NCI-H345 (cell line): ENCODE data around the gene POU6F2.
"Not testable (repeated sequence)": the region's sequence is repeated elsewhere in the genome, so short reads cannot be mapped to it uniquely, and the experiment has no call there.

Experiments
- DNase-seq: peaks from one replicate; lab custom pipeline; 2025; lab: John Stamatoyannopoulos, UW

Gene POU6F2

GRCh38 chr7:39001595-39001994 is 23.9 kb downstream of the POU6F2 start:
- DNase-seq = no peak

DNA sequence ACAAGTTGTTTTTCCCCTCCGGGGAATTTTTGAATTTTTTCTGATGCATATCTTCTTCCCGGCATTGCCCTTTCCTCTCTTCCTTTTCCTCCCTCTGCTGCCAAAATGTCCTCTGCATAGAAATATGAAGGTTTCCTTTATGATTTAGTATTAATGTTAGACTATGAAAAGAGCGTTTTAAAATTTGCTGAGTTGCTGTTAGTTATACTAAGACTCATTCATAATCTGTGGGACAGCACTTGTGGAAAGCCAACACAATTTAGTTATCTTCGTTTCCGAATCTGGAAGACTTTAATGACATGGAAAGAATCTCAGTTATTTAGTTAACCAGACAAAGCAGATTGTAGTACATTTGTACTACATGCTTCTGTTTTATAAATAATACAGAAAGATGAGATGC is 25.0 kb downstream of the POU6F2 start:
- DNase-seq = no peak

DNA sequence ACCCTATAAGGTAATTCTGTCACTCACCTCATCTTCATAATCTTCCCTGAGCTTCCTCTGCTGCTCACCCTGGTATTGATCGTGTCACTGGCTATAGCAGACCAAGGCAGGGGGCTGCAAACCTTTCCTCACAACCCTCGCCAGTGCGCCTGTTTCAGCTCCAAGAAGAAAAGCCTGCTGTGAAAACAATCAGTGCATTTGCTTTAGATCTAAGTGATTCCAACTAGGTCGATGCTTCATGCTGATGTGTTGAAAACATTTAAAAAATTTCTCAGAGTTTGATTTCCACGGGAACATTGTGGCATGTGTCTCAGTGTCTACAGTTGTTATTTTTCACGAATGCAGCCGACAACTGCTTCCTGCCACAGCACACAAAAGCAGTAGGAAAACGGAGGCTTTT is 27.3 kb downstream of the POU6F2 start:
- no peak for DNase-seq

DNA sequence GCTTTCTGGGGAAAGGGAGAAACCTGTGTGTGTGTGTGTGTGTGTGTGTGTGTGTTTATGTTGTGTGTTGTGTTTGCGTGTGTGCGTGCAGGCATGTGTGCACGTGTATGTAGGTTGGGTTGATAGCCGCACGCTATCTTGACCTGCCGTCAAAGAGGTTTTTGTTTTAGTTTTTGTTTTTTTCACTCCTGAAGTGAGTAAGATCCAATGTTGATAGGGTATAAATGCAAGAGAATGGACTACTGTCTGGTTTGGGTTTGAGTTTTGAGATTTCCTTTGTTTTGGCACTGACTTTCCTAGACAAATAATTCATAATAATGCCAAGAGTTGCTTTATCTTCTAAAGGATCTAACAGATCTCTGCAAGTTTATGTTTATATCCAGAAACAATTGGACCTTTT is 27.8 kb downstream of the POU6F2 start:
- DNase-seq = no peak

GRCh38 chr7:39013049-39013939 is 35.6 kb downstream of the POU6F2 start:
- not testable (repeated sequence) for DNase-seq

DNA sequence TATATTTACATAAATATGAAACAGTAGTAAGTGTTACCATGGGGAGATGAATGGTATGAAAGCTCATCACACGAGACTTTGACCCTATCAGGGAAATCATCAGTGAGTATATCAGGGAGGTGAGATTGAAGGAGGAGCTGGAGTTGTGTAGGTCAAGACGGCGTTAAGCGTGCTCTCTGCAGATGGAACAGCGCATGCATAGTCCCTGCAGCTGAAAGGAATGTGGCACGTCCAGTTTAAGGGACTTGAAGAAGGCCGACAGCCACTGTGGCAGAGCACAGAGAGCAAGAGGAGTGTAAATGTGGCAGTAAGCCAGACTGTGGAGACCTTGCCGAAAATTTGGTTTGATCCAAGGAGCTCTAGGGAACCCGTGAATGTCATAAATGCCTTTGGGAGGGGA is 38.9 kb downstream of the POU6F2 start:
- no peak for DNase-seq

- no peak for DNase-seq
These were observed 39.7 kb downstream of the POU6F2 start for GRCh38 chr7:39017369-39017915.

DNA sequence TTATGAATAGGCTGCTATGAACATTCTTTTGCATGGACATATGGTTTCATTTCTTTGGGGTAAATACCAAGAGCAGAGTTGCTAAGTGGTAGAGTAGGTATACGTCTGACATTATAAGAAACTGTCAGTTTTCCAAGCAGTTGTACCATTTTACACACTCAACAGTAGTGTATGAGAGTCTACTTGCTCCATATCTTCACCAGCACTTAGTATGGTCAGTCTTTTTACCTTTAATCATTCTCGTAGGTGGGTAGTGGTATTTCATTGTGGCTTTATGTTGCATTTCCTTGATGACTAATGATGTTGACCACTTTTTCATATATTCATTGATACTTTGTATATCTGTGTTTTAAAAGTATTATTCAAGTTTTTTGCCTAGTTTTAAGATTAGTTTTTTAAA is 45.1 kb downstream of the POU6F2 start:
- no peak for DNase-seq

DNA sequence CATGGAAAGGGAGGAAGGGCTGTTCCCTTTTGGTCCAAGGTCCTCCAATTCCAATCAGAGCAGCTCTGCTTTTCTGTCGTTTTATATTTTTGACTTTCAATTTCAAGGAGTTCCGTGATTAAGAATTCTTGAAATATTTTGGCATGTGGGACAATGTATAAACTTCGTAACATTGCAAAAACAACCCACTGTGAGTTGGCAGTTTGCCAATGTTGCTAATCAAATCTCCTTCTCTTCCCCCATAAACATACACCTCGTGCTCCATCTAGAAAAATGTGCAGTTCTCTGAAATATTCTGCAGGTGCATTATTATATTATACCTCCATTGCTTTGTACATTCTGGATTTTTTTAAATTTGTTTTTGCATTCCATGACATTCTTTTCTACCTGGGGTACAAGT is 49.8 kb downstream of the POU6F2 start:
- DNase-seq = no peak

DNA sequence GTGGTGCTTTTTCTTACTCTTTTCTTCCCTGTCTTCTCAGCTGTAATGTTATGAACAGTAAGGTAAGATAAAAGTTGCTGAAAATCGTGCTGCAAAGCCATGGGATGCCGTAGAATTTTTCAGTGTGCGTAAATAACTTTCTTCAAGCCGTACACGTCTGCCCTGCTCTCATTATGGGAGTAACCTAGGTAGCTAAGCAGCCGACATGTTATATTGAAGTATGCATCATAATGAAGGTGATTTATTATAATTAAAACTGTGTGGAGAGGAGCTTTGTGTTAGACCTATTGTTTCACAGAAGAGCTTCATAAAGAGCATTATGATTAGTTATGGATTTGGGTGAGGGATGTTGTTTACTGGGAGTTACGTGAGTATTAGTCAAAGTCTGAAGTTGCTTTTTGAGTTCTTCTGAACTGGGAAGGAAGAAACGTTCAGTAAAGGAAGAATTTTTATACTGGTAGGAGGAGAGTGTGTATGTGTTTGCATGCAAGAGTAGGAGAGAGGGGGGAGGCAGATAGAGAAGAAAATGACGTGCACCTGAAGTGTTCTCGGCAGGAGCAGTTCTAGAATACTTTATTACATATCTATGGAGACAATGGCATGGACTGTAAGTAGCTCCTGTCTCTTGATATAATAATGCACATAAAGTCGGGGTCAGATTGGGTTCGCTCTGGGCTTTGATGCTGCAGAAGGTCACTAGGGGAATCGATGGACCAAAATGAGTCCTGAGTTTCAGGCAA is 56.3 kb downstream of the POU6F2 start:
- DNase-seq = no peak

- no peak for DNase-seq
These were observed 57.4 kb downstream of the POU6F2 start for GRCh38 chr7:39035156-39035555.

DNA sequence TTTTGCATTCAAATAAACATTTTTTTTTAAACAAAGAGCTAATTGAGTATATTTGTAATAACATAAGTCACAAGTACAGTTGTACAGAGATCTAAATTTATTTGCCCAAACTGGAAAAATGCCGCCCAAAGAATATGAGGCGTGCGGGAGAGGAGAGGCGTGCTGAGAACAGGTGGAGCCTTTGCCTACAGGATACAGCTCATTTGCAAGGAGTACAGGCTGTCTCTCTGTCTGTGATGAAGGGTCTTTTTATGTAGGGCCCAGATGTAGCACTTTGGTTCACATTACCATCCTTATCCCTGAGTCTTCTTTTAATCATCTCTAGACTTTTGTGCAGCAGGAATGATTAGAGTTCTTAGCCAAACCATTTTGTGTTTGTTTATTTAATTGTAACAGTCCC is 58.2 kb downstream of the POU6F2 start:
- no peak for DNase-seq

GRCh38 chr7:39042670-39043069 is 65.0 kb downstream of the POU6F2 start:
- peak; percentile 38 for DNase-seq

- no peak for DNase-seq
These were observed 65.8 kb downstream of the POU6F2 start for GRCh38 chr7:39043531-39043930.

GRCh38 chr7:39044489-39044888 is 66.8 kb downstream of the POU6F2 start:
- DNase-seq = no peak

GRCh38 chr7:39045231-39045630 is 67.5 kb downstream of the POU6F2 start:
- no peak for DNase-seq

DNA sequence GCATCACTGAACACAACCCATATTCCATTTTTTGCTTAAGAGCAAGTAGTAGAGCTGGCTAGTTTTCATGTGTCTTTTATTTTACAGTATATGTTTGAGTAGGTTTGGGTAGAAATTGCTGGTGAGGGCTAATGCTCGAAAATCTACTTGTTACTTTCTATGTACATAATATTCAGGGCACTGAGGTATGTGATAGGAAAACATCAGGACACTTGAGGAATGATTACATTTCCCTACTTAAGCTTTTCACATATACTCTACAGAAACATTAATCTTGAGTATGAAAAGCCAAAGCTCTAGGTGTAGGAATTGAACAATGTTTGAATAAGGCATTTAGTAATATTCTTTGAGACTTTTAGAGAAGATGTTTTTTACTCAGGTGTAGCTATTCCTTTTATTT is 73.6 kb downstream of the POU6F2 start:
- DNase-seq = no peak

DNA sequence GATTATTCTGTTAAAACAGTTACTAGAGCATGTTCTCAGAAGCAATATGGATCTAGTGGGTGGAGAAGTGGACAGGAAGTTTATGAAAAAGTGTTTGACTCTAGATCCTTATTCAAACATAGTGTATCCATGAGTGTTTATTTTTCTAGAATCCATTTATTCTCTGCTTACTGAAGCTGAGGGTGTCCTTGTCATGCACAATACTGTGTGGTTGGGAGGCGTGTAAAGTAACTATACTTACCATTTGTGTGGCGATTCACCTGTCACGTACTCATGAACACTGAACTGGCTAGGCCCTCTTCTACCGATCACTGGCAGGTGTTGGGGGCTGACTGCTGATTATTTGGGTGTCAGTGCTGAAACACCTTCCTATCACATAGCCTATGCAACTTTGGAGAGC is 74.0 kb downstream of the POU6F2 start:
- DNase-seq = peak; percentile 92

- no peak for DNase-seq
These were observed 77.0 kb downstream of the POU6F2 start for GRCh38 chr7:39054731-39055130.

GRCh38 chr7:39056153-39056552 is 78.4 kb downstream of the POU6F2 start:
- DNase-seq = no peak

GRCh38 chr7:39062811-39063210 is 85.1 kb downstream of the POU6F2 start:
- DNase-seq = no peak

DNA sequence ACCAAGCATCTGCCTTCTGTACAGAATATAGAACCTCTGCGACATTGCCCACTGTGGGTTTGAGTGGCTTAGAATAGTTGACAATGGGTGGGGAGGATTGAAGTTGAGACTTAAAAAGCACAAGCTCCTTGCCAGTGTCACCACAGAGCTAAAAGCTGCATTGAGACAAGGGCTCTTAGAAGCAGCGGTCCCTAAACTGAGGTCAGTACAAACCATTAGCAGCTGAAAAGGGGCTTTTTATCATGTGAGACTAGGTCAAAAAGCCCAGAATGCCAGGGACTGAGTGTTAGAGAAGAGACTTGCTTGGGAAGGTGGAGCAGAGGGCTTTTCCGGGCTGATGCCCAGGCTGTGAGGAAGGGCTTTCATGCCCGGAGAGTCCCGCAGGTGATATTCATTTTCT is 91.3 kb downstream of the POU6F2 start:
- no peak for DNase-seq
